Stomach (tissue), 9 donors: ENCODE measurements around the gene CHMP1A. TPM values are rescaled to one million over a fixed set of nuclear protein-coding genes. Genes with fewer than 3 reads are reported as not detected.
A peak's percentile ranks its signal among the peaks of the same experiment; 100 is the strongest.

Experiments used
- DNase-seq, 2 donors: peaks; one replicate each; pipeline versions ENCODE4 v3.0.0 to v3.0.0-alpha.2; 2013 to 2019
- H3K27ac ChIP-seq, 5 donors: fragments of 200-600 bp in 4 of 5; sonication (generic) in 4 of 5; one replicate each; pipeline ENCODE4 v1.5.1; 2013 to 2019; ENCODE audit warnings: mild to moderate bottlenecking in 1 of 5, moderate library complexity in 1 of 5
- H3K27me3 ChIP-seq, 3 donors: fragments of 200-600 bp; sonication (generic); one replicate each; pipeline ENCODE4 v1.5.1; 2017 to 2019; ENCODE audit warnings: mixed run types in 1 of 3
- H3K36me3 ChIP-seq, 4 donors: fragments of 200-600 bp; sonication (generic); 1 replicate in 3 of 4; 2 replicates in 1 of 4; pipeline ENCODE4 v1.5.1; 2016 to 2019
- H3K4me1 ChIP-seq, 4 donors: fragments of 200-600 bp; sonication (generic); one replicate each; pipeline ENCODE4 v1.5.1; 2016 to 2019
- H3K4me3 ChIP-seq, 4 donors: fragments of 200-600 bp; sonication (generic) in 3 of 4; one replicate each; pipeline ENCODE4 v1.5.1; 2016 to 2019; ENCODE audit warnings: mild to moderate bottlenecking in 1 of 4
- H3K9me3 ChIP-seq, 4 donors: fragments of 200-600 bp; sonication (generic); one replicate each; pipeline ENCODE4 v1.5.1; 2016 to 2019
- EP300 ChIP-seq: sonication (generic); formaldehyde crosslinking; IDR thresholded peaks from one replicate; pipeline ENCODE4 v1.6.1; 2017; ENCODE audit warnings: antibody characterized with exemption
- POLR2A ChIP-seq, 4 donors: fragments of 450-650 bp; IDR thresholded peaks; one replicate each; pipeline ENCODE4 v1.6.1; 2016; ENCODE audit warnings: antibody characterized with exemption in 4 of 4, control low read depth in 2 of 4, mild to moderate bottlenecking in 1 of 4, moderate library complexity in 1 of 4
- POLR2AphosphoS5 ChIP-seq, 3 donors: sonication (generic); formaldehyde crosslinking; IDR thresholded peaks; one replicate each; pipeline ENCODE4 v1.6.1; 2016; ENCODE audit warnings: antibody characterized with exemption in 3 of 3
- WGBS, 5 donors: extraction: QIAGEN DNeasy Blood & Tissue Kit in 3 of 5; methylation state at CpG; one replicate each; pipeline versions ENCODE4 v1.1.5 to v1.1.7; 2013 to 2018; 5-methylcytosine and 5-hydroxymethylcytosine counted together
- intact Hi-C: fragments of 100-400 bp; cut with DNase I; formaldehyde crosslinking; loops from one replicate; pipeline ENCODE4 v1.15.1; 2023; ENCODE audit warnings: low total_unique reads
- polyA plus RNA-seq, 3 donors: library from polyadenylated mRNA; stranded (reverse); fragments of 200-250 nt; gene quantifications; one replicate each; pipeline ENCODE4 v1.2.3, GENCODE V29; 2013
- total RNA-seq, 5 donors: library from RNA; depleted of rRNA; stranded (reverse); fragments of >200 nt; gene quantifications; one replicate each; pipeline versions ENCODE4 v1.1.0 to v1.2.3, GENCODE V29; 2014 to 2016
- TF ChIP-seq, protein P1 (sequence below), 7 experiments: fragments of 450-650 bp in 4 of 7; fragments of 200-600 bp in 3 of 7; sonication (generic) in 3 of 7; IDR thresholded peaks; one replicate each; pipeline ENCODE4 v1.5.1; 2016 to 2019; ENCODE audit warnings: antibody characterized with exemption in 7 of 7, control low read depth in 2 of 7, mild to moderate bottlenecking in 1 of 7
- donor health status: healthy with polysubstance abuse.
- donor health status: Bipolar disorder and iron deficiency.
- donor health status: healthy.

CHMP1A gene
- total and polyA plus RNA-seq, 8 donors = 20.1 to 146 (median 61.9) TPM

GRCh38 chr16:89697616-89698331, 40.3 kb upstream of the CHMP1A start:
- Histone ChIP-seq H3K4me1 (peaks cover 28 to 56% (median 41%) of the 10 kb centered on the region in 4 donors), H3K4me3 (no peak overlapping the region), H3K36me3 (peaks cover 18 to 54% (median 52%) of the 10 kb centered on the region in 4 donors), H3K9me3 (no peaks in the 10 kb centered on the region), H3K27ac (no peak overlapping the region), H3K27me3 (peaks cover 0 to 18% (median 0%) of the 10 kb centered on the region in 3 donors)
- TF ChIP-seq POLR2AphosphoS5 (IDR thresholded peaks at IDR 0.05) (no peak), EP300 (no peak), POLR2A (IDR thresholded peaks at IDR 0.05) (no peak)
- TF ChIP-seq, protein P1, sequence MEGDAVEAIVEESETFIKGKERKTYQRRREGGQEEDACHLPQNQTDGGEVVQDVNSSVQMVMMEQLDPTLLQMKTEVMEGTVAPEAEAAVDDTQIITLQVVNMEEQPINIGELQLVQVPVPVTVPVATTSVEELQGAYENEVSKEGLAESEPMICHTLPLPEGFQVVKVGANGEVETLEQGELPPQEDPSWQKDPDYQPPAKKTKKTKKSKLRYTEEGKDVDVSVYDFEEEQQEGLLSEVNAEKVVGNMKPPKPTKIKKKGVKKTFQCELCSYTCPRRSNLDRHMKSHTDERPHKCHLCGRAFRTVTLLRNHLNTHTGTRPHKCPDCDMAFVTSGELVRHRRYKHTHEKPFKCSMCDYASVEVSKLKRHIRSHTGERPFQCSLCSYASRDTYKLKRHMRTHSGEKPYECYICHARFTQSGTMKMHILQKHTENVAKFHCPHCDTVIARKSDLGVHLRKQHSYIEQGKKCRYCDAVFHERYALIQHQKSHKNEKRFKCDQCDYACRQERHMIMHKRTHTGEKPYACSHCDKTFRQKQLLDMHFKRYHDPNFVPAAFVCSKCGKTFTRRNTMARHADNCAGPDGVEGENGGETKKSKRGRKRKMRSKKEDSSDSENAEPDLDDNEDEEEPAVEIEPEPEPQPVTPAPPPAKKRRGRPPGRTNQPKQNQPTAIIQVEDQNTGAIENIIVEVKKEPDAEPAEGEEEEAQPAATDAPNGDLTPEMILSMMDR (IDR thresholded peaks at IDR 0.05) = no peak
- DNase-seq = peak in 1 of 2 donors; percentile 24
- WGBS, 5 donors = 81 to 88% (median 83%) methylated on average over 25 to 32 of the region's 32 CpGs
- intact Hi-C loops = no loop called here

- H3K27ac ChIP-seq = no peak overlapping the region
- peaks cover 23 to 60% (median 57%) of the 10 kb centered on the region in 4 donors for H3K36me3 ChIP-seq
- 79 to 94% (median 89%) methylated on average over 15 to 19 of the region's 19 CpGs for WGBS, 5 donors
- no peak overlapping the region for H3K4me3 ChIP-seq
- intact Hi-C loops = no loop called here
- peak in 1 of 3 donors; percentile 14 for TF ChIP-seq POLR2AphosphoS5 (IDR thresholded peaks at IDR 0.05)
- TF ChIP-seq POLR2A (IDR thresholded peaks at IDR 0.05) = no peak
- no peaks in the 10 kb centered on the region for H3K9me3 ChIP-seq
- H3K4me1 ChIP-seq = peaks cover 24 to 52% (median 37%) of the 10 kb centered on the region in 4 donors
- H3K27me3 ChIP-seq = peaks cover 0 to 13% (median 0%) of the 10 kb centered on the region in 3 donors
- DNase-seq = peak in 1 of 2 donors; percentile 44
These were observed 39.7 kb upstream of the CHMP1A start for GRCh38 chr16:89697161-89697615.

DNA sequence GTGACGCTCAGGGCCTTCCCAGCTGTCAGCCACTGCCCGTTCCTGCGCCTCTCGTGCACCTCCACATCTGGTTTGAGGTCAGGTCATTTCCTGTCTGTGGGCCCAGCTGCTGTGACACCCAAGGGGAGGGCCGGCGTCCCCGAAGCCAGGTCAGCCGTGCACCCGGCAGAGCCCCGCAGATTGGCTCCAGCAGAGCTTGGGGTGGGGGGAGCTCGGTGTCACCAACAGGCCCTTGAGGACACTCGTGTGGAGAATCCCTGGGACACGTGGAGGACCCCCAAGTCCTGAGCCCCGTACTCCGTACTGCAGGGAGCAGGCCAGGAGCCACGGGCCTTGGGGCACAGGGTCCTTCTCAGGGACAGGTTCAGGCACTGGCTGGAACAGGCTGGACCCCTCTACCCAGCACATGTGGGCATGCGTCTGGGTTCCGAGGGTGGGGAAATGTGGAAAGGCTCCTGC, 39.2 kb upstream of the CHMP1A start:
- Histone ChIP-seq H3K4me1 (peaks cover 19 to 47% (median 32%) of the 10 kb centered on the region in 4 donors), H3K27ac (no peak overlapping the region), H3K4me3 (no peak overlapping the region), H3K9me3 (no peaks in the 10 kb centered on the region), H3K27me3 (peaks cover 0 to 9% (median 0%) of the 10 kb centered on the region in 3 donors), H3K36me3 (peaks cover 28 to 65% (median 62%) of the 10 kb centered on the region in 4 donors)
- intact Hi-C loops = no loop called here
- peak in 1 of 2 donors; percentile 36 for DNase-seq
- TF ChIP-seq POLR2A (IDR thresholded peaks at IDR 0.05) (no peak), EP300 (no peak), POLR2AphosphoS5 (IDR thresholded peaks at IDR 0.05) (no peak)
- TF ChIP-seq, protein P1 (IDR thresholded peaks at IDR 0.05) = no peak
- 63 to 77% (median 68%) methylated on average over 9 to 18 of the region's 18 CpGs for WGBS, 5 donors

- Histone ChIP-seq H3K4me1 (peaks cover 16 to 43% (median 28%) of the 10 kb centered on the region in 4 donors), H3K9me3 (no peaks in the 10 kb centered on the region), H3K27me3 (peaks cover 0 to 4% (median 0%) of the 10 kb centered on the region in 3 donors), H3K4me3 (no peak overlapping the region), H3K36me3 (peaks cover 34 to 71% (median 69%) of the 10 kb centered on the region in 4 donors), H3K27ac (no peak overlapping the region)
- TF ChIP-seq POLR2AphosphoS5 (IDR thresholded peaks at IDR 0.05) (no peak), EP300 (no peak), POLR2A (IDR thresholded peaks at IDR 0.05) (no peak)
- TF ChIP-seq, protein P1 (IDR thresholded peaks at IDR 0.05) = no peak
- peak in 1 of 2 donors; percentile 11 for DNase-seq
- 75 to 81% (median 77%) methylated on average over 22 to 25 of the region's 25 CpGs for WGBS, 5 donors
- intact Hi-C loops = no loop called here
These were observed 38.6 kb upstream of the CHMP1A start for GRCh38 chr16:89695875-89696669.
